Stimulated activated CD8-positive, alpha-beta memory T cell treated with anti-CD3 and anti-CD28 coated beads, Interleukin-15, amount 100 ng/mL, for 48 hours (primary cell): ENCODE measurements around the gene ITPK1.

Experiments used
- DNase-seq, 2 donors: peaks; one replicate each; pipeline ENCODE4 v3.0.0-alpha.2; 2020; ENCODE audit warnings: low read depth in 2 of 2

Gene ITPK1

DNA sequence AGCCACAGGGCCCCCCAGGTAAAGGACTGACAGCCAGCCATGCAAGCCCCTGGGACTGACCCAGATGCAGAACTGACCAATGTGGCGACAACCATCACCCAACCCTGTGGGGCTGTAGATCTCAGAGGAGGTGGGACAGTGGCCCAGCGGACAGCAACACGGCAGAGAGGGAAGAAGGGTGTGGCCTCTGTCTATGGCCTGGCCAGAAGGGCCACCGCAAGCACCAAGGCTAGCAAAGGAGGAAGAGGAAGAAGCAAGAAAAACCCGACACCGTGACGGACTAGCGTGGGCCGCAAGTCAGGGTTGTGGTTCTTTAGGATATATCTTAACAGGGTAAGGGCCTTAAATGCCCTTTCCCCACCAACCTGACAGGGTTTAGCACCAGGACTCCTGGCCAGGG lies 71.2 kb downstream of the ITPK1 start:
- no peak for DNase-seq

DNA sequence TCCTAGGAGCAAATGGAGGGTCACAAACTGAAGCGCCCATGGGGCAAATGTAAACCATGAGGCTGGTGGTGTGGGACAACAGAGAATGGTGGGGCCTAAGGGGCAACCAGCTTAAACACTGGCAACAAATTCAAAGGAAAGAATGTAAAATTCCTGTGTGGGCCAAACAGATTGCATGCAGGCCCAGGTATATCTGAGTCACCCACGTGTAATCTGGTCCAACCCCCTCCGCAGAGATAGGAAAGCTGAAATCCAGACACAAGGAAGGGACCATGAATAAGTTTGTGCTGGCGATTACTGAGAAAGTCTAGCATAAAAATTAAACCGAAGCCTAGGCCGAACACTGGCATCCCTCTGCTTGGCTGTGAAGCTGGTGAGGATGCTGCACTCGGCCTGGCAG lies 71.6 kb downstream of the ITPK1 start:
- no peak for DNase-seq

DNA sequence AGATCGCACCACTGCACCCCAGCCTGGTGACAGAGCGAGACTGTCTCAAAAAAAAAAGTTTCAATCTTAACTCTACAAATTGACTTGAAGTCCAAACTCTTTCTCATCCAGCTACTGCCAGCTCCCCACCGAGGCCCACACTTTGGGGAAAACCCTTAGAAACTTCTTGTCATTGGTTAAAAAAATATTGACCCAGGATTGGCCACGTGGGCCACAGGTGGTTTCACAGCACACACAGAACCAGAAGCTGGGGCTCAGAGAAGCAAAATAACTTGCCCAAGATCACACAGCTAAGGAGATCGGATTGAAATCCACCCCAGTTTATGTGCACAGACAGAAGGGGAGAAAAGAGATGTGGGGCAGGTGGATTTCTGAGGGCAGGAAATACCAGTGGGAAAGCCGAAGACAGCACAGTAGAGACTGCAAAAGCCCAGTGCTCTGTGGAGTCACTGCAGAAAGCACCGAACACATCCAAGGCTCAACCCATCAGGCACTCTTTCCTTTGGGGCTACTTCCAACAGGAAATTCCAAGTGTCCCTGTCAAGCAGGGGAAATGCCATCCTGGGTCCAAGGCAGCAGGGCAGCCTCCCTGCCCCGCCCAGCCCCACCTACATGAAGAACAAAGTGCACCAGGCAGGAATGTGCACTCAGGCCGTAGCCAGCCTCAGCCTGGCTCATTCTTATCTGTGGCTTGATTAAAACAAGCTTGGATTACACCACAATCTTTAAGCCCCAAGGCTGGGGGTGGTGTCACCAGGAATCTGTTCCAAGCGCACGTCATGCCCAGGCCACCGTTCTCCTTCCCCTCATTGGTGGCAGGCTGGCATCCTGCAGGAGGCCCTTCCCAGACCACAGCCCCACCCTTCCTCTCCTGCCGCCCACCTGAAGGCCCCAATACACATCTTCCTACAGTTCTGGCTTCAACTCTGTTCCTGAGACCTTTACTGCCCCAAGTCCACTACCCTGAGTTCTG lies 72.5 kb downstream of the ITPK1 start:
- DNase-seq: no peak

DNA sequence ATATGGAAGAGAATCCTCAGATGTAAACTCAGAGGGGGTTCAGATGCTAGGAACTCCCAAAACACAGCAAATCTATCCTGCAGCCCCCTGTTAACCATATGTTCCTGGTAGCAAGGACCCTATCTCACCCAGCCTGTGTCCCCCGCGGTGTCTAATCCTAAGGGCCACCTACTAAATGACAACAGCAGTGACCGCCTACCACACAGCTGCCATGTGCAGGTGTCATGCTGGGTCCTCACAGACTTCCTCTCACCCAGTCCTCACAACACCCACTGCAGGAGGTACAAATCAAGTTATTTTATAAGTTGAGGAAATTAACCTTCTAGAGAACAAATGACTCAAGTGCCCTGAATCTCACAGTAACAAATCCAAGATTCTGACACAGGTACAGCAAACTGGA lies 73.9 kb downstream of the ITPK1 start:
- no peak for DNase-seq

DNA sequence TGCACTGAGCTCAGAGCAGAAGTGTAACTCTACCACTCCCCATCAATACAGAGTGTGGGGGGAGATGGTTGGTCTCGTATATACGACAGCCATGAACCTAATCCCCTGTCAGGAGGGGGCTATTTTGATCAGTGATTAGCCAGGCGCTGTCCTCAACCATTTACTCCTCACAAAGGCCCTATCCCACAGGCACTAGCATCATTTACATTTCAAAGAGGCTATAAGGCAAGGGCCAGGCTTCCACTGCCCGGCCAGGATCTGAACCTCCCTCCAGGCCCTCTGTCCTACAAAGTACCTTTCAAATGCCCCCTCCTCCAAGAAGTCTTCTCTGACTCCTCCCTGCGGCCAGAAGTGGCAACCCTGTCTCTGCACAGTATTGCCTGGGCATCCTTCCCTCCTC lies 74.7 kb downstream of the ITPK1 start:
- no peak for DNase-seq

DNA sequence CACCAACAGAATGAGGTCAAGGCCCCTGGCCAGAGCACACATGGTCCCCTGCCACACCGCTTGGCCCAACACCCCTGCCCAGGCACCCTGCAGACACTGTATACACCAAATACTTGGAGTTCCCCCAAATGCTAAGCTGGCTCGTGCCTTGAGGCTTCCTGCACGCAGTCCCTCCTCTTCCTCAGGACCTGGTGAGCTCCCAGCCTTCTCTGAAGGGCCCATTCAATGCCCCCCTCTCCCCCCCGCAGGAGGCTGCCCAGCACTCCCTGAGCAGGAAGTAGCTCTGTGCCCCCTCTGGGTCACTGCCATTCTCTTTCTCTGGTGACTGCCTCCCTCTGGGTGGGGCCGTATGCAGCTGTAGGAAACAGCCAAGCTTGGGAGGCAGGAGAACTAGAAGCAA lies 75.3 kb downstream of the ITPK1 start:
- no peak for DNase-seq

DNA sequence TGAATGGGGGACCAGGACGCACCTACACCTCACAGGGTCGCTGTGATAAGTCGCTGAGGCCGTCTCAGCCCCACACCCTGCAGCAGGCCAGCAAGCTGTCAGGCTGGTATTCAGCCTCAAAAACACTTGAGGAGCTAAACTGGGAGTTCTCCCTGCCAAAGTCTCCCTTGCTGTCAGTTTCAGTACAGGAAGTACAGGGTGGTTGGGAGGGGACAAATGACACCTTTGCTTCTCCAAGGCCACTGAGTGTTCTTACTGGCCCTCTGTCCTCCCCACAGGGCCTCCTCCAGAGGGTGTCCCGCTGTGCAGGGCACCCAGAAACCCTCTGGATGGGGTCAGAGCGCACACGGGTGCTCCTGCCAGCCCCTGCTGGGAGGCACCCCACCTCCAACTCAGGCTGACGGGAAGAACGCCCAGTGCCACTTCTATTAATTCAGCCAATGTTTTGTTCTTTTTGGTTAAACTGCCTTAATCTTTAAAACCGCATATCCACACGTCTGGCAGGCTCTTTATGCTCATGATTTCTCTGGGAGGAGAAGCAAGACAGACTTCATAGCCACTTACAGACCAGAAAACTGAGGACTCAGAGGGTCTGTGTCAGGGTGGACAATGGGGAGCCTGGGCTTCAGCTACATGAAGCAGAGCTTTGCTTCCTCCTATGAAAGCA lies 75.9 kb downstream of the ITPK1 start:
- DNase-seq: no peak

DNA sequence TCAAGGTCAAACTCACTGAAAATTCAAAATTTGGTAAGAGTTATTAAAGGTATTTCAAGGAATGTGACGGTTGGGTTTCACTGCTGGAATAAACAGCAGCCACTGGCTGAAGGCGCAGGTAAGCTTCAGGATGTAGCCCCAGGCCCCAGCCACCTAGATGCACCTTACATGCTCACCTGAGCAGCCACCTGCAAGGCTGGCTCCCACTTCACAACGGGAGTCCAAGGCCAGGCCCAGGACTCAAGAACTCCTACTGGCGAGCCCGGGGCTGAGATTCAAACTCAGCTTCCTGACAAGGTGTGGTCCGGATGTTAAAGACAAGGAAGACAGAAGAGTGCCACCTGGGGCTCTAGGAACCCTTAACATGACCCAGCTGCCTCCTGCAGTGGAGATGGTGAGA lies 78.4 kb downstream of the ITPK1 start:
- DNase-seq: no peak

DNA sequence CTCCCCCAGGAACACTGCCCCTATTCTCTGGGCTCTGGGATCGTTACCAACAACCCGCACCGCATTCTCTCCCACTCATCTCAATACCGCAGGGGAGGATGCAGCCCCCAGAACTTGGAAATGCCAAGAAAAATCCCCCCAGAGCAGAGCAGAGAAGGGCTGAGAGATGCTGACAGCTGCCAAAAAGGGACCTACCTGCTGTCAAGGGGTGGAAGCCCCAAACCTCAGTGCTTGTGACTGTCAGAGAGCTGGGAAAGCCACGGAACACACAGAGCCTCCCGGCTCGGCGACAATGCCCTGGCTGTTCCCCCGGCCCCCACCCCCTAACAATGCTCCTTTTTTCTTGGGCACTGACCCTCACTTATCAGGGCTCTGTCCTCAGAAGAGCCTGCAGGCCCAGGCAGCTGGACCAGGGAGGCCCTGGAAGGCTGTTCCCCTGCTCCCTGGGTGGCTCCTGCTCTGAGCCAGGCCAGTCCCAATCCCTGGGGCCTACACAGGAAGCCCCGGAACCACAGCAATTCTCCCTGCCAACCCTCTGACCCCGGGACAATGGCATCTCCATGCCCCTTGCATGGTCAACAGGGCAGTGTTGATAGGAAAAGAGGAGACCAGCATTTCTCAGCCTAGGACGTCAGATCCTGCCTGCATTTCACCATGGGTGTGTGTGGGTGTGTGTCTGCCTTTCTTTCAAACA lies 78.9 kb downstream of the ITPK1 start:
- no peak for DNase-seq

DNA sequence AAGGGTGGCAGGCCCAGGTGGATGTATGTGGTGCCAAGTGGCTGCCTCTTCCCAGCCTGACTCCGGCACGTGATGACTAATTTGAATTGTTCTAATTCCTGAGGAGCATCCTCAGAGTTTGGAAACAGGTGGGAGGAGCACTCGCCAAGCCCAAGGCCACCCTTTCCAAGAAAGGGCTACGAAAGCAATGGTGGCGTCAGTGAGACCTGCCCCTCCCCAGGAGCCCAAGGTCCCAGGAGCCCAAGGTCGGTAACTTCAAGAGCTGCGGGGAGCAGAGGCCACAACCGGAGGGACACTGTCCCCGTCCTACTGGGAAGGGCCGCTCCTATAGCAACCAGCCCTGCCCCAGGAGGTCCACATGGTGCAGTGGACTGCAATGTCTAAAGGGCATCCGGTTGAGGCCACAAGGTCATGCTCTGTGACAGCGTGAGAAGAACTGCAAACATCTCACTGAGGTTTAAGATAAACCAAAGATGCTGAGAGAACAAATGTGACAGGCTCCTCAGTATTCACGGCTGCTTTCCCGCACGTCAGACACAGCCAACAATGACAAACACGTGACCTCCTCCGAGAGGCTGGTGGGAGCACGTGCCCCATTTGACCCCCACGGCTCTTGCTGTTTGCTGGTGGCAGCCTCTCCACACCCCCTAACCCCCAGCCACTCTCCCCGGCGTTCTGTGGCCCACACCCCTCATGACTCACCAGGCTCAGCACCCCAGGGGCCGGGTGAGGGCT lies 79.6 kb downstream of the ITPK1 start:
- DNase-seq: no peak

DNA sequence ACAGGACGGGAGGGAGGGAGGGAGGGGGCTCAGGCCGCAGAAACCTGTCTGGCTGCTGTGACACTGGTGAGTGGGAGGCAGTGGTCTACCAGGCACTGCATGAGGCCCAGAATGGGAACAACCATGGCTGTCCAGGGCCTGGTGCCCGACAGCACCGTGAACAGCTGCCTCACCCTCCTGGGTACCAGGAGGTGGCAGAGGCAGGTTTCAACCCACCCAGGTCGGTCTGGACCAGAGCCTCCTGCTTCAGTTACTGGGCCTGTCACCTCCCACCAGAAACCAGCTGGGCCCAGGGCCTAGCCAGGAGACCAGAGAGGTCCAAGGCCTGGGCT lies 80.2 kb downstream of the ITPK1 start:
- no peak for DNase-seq

DNA sequence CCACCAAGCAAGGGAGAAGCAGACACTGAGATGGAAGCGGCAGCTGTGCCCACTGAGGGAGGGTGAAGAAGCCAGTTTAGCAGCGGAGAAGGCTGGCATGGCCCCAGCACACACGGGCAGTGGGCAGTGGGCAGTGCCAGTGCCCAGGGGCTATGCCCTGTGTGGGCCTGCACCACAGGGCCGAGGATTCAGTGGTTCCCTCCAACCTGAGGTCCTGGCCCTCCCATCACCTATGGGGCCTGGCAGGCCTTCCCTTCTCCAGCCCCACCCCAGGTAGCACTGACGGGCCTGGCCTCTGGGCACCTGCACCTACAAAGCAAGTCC lies 81.1 kb downstream of the ITPK1 start:
- no peak for DNase-seq

DNA sequence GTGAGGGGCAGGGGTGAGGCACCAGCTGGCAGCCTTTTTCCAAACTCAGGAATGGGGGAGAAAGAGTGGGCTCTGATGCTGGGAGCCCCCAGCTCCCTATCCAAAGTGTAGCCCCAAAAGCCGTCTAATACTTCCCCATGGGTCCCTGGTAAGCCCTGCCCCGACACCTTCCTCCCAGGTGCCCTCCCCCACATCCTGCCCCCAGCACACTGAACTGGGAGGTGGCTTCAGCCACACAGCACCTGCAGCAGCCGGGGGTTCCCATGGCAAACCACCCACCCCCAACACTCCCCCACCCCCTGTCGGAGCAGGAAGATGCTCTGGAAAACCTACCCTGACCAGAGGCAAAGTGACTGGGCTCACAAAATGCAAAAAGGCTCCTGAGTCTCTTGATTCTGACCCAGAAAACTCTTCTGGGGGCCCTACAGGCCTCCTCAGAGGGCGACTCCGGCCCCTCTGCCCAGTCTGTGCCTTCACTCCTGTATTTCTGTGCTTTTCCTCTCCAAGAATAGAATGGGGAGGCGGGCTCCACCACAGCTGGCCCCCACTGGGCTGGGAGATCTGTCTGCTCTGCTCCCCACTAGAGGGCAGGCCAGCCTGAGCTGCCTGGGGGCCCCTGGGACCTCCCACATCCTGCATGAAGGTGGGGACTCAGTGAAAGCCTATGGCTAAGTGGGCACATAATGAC lies 81.6 kb downstream of the ITPK1 start:
- peak in 1 of 2 donors; percentile 41 for DNase-seq

DNA sequence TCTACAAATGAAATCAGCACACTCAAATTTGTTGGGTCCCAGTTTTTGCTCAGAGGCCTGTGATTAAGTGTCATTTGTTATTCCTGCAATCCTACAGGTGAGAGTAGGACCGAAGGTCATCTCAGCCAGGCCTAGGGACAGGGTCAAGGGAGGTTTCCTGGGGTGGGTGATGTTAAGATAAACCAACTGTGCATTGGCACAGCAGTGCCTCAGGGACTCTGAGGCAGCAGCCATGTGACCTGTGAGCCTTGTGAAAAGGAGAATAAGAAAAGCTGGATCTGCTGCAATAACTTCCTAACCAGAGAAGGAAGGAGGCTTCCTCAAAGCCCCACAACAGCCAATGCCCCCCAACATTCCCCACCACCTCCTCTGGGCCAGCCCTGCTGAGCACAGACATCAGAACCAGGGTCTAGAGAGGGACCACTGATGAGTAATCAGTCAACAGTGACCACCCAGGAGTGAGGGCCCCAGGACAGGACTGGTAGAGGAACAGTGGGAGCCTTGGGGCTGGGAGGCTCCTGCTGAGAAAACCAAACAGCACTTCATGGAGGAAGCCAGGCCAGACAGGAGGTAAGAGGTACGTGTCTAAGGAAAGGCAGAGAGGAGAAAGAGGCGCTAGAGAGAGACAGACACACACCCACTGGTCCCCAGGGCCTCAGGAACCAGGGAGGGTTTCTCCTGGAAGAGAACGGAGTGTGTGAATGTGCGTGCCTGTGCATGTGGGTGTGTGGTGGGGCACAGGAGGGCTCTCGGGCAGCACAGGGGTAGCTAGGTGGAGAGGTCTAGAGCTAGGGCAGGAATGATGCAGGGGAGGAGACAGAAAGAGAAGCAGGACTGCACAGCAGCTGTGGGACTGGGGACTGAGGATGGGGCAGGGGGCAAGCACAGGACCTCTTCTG lies 82.4 kb downstream of the ITPK1 start:
- no peak for DNase-seq

DNA sequence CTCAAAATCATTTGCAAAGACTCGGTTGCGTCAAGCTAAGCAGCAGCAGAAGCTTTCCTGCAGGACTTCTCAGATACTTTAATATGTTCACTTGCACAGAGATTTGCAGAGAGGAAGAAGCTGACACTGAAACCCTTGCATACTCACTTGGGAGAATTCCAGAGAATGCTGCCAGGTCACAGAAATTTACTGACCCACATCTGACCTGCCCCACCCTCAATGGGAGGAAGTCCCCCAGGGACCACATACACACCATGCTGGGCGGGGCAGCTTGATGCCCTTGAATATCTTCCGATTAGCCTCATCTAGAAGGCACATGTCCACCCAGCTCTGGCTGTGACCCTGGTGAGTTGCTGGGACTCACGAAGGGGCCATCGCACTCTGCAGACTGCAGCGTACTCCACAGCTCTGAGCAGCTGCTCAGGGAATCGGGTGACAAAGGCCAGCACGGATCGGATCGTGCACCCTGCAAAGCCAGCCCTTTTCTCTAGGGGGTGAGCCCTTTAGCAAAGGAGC lies 83.2 kb downstream of the ITPK1 start:
- no peak for DNase-seq

DNA sequence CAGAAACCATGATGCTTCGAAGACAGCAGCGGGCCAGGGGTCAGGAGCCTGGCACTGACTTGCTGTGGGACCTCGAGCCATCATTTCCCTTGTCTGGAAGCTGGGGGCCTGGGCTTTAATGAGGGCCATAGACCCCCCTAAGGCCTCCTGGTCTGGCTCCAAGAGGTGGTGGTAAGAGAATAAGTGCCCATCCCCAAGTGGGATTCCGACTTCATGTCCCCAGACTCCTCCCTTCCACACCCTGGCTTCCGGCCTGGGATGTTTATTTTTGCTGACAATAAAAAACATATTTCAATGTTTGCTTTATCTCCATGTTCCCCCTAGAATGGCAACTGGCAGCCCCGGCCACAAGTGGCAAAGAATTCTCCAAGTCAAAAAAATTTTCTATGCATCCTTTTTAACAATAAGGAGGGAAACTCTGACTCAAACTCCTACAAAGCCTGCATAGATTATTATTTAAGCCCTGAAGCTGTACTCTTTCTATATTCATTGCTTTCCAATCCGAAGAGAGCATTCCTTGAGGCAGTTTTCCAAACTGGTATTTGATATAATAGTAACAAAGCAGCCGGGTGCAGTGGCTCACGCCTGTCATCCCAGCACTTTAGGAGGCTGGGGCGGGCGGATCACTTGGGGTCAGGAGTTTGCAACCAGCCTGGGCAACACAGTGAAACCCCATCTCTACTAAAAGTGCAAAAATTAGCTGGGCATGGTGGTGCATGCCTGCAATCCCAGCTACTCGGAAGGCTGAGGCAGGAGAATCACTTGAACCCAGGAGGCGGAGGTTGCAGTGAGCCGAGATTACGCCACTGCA lies 84.0 kb downstream of the ITPK1 start:
- no peak for DNase-seq

DNA sequence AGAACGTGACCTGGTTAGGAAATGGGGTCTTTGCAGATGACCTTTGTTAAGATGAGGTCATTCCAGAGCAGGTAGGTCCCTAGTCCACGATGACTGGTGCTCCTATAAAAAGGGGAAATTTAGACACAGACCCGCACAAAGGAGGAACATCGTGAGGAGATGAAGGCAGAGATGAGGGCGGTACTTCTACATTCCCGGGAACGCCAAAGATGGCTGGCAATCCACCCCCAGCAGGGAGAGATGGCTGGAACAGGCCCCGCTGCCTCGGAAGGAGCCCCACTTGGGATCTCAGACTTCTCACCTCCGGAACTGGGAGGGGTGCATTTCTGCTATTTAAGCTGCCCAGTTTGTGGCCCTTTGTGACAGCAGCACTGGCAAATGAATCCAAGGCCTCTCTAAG lies 85.0 kb downstream of the ITPK1 start:
- no peak for DNase-seq

DNA sequence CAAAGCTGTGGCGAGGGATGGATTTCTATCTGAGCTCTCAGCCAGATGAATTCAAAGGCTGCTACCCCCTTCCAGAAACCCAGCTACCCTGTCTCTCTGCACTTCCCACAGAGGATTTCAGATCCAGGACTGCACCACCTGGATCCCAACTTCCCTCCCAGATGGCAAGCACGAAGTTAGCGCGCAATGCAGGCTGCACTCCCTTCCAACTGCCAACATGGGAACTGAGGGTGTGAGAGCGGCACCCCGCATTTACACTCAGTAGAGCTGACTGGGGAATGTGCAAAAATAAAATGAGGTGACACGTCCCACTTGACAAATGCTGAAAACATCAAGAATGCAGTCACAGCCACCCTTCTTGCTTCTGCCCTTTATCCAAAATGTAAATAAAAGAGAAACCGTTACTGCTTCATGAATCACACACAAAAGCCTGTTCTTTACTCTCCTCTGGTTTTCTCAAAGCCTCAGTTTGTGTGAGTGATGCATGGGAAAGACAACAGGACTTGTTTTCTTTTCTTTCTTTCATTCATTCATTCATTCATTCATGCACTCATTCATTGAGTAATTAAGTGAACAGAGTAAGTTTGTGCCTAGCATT lies 85.7 kb downstream of the ITPK1 start:
- DNase-seq: no peak

DNA sequence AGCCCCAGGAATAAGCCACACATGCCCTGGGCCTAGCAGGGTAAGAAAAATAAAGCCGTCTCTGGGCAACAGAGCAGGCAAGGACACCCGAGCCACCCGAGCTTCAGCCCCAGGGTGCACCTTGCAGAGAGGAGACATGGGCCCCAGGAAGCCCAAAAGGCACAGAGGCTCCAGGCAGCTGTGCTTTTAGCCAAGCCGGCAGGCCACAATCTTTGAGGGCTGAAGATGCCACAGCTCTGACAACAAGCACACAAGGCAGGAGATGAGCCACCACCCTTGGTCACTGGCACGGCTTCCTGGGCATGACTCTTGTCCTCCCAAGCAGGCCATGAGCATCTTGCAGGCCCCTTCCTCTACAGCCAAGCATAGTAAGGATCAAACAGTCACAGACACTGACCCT lies 86.3 kb downstream of the ITPK1 start:
- DNase-seq: no peak
